Esophagus muscularis mucosa (tissue), 4 donors: ENCODE measurements around the gene SMIM31. TPM values are rescaled to one million over a fixed set of nuclear protein-coding genes. Genes with fewer than 3 reads are reported as not detected.

ENCODE experiments used
- DNase-seq: peaks from one replicate; pipeline ENCODE4 v3.0.0-alpha.2; 2017; ENCODE audit errors: extremely low spot score
- H3K27ac ChIP-seq, 4 donors: fragments of 200-600 bp; sonication (generic); replicated peaks in 1 of 4; 1 replicate in 3 of 4; 2 replicates in 1 of 4; pipeline ENCODE4 v1.5.1; 2016 to 2019; ENCODE audit warnings: mild to moderate bottlenecking in 1 of 4
- H3K27me3 ChIP-seq, 4 donors: fragments of 200-600 bp; sonication (generic); one replicate each; pipeline versions ENCODE4 v1.5.1 to v1.6.0; 2016 to 2019
- H3K36me3 ChIP-seq, 4 donors: fragments of 200-600 bp; sonication (generic); one replicate each; pipeline ENCODE4 v1.5.1; 2016 to 2019
- H3K4me1 ChIP-seq, 4 donors: fragments of 200-600 bp; sonication (generic); one replicate each; pipeline ENCODE4 v1.5.1; 2016 to 2019
- H3K4me3 ChIP-seq, 4 donors: fragments of 200-600 bp; sonication (generic); 1 replicate in 2 of 4; 2 replicates in 2 of 4; pipeline ENCODE4 v1.5.1; 2016 to 2019; ENCODE audit warnings: mild to moderate bottlenecking in 4 of 4, moderate library complexity in 1 of 4
- H3K9me3 ChIP-seq, 4 donors: fragments of 200-600 bp; sonication (generic); 1 replicate in 3 of 4; 2 replicates in 1 of 4; pipeline ENCODE4 v1.5.1; 2016 to 2019
- EP300 ChIP-seq: sonication (generic); formaldehyde crosslinking; IDR thresholded peaks from one replicate; pipeline ENCODE4 v1.6.1; 2017; ENCODE audit warnings: antibody characterized with exemption
- POLR2A ChIP-seq: fragments of 450-650 bp; IDR thresholded peaks from one replicate; pipeline ENCODE4 v1.6.1; 2017; ENCODE audit warnings: antibody characterized with exemption, moderate library complexity, mild to moderate bottlenecking, low read depth
- POLR2AphosphoS5 ChIP-seq, 2 donors: sonication (generic); formaldehyde crosslinking; IDR thresholded peaks; one replicate each; pipeline ENCODE4 v1.6.1; 2017; ENCODE audit warnings: antibody characterized with exemption in 2 of 2
- WGBS: methylation state at CpG from one replicate; pipeline ENCODE4 v1.1.5; 2018; 5-methylcytosine and 5-hydroxymethylcytosine counted together
- intact Hi-C: fragments of 100-400 bp; cut with DNase I; formaldehyde crosslinking; loops from one replicate; pipeline ENCODE4 v1.15.1; 2023
- total RNA-seq, 4 donors: library from RNA; depleted of rRNA; stranded (reverse); fragments of >200 nt; gene quantifications; one replicate each; pipeline versions ENCODE4 v1.1.0 to v1.2.1, GENCODE V29; 2016
- TF ChIP-seq, protein P1 (sequence below), 3 experiments: fragments of 200-600 bp in 2 of 3; fragments of 450-650 bp in 1 of 3; sonication (generic) in 2 of 3; IDR thresholded peaks; one replicate each; pipeline ENCODE4 v1.5.1; 2017 to 2019; ENCODE audit warnings: antibody characterized with exemption in 3 of 3, mild to moderate bottlenecking in 2 of 3, moderate library complexity in 1 of 3

The SMIM31 gene
- total RNA-seq: not detected

DNA sequence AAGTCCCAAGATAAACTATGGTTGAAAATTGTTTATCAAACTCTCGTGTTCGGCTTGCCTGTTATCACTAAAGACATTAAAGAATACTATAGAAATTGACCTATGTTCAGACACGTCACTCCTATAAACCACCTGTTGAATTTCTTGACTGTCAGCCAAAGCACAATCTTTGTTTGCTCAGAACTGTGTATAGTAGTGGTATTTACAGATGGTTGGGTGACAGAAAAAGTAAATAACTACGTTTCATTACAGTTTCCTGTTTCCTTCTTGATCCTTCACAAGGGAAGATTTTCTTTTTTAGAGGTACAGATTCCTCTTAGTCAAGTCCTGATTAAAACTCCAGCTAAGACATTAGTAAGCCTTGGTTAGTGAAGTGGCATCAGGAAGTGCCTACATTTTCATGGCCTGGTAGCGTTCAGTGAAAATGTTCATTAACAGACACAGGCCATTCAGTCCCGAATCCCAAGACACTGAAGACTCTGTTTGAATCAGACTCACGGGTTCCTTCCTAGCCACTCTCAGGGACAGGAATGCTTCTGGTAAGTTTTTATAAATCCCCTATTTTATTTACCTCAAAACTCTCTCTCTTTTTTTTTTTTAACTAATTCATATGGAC is at the start of gene SMIM31:
Gene SMIM31 (plus strand): TSS at position 259 of the 616 bp plus-strand sequence. CDS start 16,313 bp downstream, outside the sequence.
- H3K36me3 ChIP-seq: no peaks in the 10 kb centered on the region
- TF ChIP-seq, protein P1, sequence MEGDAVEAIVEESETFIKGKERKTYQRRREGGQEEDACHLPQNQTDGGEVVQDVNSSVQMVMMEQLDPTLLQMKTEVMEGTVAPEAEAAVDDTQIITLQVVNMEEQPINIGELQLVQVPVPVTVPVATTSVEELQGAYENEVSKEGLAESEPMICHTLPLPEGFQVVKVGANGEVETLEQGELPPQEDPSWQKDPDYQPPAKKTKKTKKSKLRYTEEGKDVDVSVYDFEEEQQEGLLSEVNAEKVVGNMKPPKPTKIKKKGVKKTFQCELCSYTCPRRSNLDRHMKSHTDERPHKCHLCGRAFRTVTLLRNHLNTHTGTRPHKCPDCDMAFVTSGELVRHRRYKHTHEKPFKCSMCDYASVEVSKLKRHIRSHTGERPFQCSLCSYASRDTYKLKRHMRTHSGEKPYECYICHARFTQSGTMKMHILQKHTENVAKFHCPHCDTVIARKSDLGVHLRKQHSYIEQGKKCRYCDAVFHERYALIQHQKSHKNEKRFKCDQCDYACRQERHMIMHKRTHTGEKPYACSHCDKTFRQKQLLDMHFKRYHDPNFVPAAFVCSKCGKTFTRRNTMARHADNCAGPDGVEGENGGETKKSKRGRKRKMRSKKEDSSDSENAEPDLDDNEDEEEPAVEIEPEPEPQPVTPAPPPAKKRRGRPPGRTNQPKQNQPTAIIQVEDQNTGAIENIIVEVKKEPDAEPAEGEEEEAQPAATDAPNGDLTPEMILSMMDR (IDR thresholded peaks at IDR 0.05): no peak
- no peak for TF ChIP-seq EP300
- no peak for TF ChIP-seq POLR2A
- no peak for TF ChIP-seq POLR2AphosphoS5 (IDR thresholded peaks at IDR 0.05)
- H3K4me3 ChIP-seq: no peak within 1 kb of the TSS
- no peak for DNase-seq
- 36% methylated on average over 7 of the region's 7 CpGs for WGBS
- H3K27ac ChIP-seq: no peak within 1 kb of the TSS
- H3K9me3 ChIP-seq: peaks cover 0 to 7% (median 0%) of the 10 kb centered on the region in 4 donors
- no peaks in the 10 kb centered on the region for H3K4me1 ChIP-seq
- intact Hi-C loops: no loop called here
- H3K27me3 ChIP-seq: no peaks in the 10 kb centered on the region

DNA sequence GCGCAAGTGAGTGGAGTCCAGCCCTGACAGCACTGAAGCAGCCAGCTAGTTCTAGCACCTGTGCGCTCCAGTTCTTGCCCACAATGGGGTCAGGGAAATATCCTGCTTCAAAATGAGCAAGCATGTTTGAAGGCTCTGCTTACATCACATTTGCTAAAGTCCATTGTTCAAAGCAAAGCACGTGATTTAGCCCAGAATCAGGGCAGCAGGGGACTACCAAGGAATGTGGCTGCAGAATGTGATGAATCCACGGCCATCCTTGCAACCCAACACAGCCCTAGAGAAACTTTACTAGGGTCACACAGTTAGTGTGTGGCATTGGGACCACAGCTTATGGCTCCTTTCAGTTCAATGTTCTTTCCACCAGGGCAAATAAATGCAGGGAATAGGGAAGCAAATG is 47.3 kb upstream of the SMIM31 start:
- 76% methylated on average over 4 of the region's 4 CpGs for WGBS
- no peak overlapping the region for H3K27ac ChIP-seq
- H3K4me3 ChIP-seq: no peak overlapping the region
- no peaks in the 10 kb centered on the region for H3K27me3 ChIP-seq
- DNase-seq: no peak
- intact Hi-C loops: no loop called here
- TF ChIP-seq, protein P1 (IDR thresholded peaks at IDR 0.05): no peak
- TF ChIP-seq POLR2A (no peak), EP300 (no peak)
- no peaks in the 10 kb centered on the region for H3K4me1 ChIP-seq
- no peaks in the 10 kb centered on the region for H3K9me3 ChIP-seq
- H3K36me3 ChIP-seq: no peaks in the 10 kb centered on the region

DNA sequence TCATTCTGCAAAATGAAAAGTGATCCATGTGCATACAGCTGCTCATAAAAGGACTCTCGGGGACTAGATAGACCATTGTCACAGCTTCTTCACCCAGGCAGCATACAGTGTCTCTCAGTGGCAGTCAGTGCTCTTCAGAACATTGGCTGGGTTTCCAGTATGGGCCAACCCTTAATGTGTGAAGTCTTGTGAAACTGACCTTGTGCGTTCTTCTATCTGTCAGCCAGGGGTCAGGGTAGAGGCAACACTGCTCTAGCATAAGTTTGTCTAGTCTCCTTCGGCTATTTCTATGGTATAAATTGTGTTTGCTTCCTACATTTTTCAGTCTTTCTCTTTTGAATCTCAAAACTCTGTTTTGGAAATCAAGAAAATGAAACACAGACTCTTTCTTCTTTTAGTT is 37.0 kb upstream of the SMIM31 start:
- intact Hi-C loops: no loop called here
- Histone ChIP-seq H3K27ac (no peak overlapping the region), H3K4me1 (no peaks in the 10 kb centered on the region), H3K4me3 (no peak overlapping the region), H3K9me3 (peaks cover 0 to 7% (median 0%) of the 10 kb centered on the region in 4 donors), H3K27me3 (no peaks in the 10 kb centered on the region), H3K36me3 (no peaks in the 10 kb centered on the region)
- 84% methylated on average over 3 of the region's 3 CpGs for WGBS
- TF ChIP-seq, protein P1 (IDR thresholded peaks at IDR 0.05): no peak
- no peak for TF ChIP-seq POLR2AphosphoS5 (IDR thresholded peaks at IDR 0.05)
- TF ChIP-seq EP300: no peak
- no peak for TF ChIP-seq POLR2A
- DNase-seq: no peak

DNA sequence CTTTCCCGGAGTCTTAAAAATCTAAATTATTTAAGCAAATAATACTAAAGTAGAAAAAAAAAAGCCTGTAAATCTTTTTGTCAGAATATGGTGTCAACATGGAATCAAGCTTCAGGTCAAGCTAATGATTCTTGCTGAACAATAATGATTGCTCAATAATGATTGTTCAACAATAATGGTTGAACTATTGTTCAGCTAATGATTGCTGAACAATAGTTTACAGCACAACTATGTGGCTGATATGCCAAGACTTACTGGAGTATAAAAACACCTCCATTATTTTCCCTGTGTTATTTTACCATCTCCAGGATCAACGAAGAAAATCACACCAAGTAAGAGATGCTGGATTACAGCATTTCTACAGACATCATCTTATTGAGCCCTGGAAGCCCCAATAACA is 35.1 kb upstream of the SMIM31 start:
- no peaks in the 10 kb centered on the region for H3K9me3 ChIP-seq

More for the DNA sequence above, 35.1 kb upstream of the SMIM31 start:
- no peaks in the 10 kb centered on the region for H3K4me1 ChIP-seq
- TF ChIP-seq POLR2A (no peak), POLR2AphosphoS5 (IDR thresholded peaks at IDR 0.05) (no peak)
- TF ChIP-seq, protein P1 (IDR thresholded peaks at IDR 0.05): no peak
- no peaks in the 10 kb centered on the region for H3K27me3 ChIP-seq
- H3K27ac ChIP-seq: no peak overlapping the region
- H3K36me3 ChIP-seq: no peaks in the 10 kb centered on the region
- intact Hi-C loops: no loop called here
- 95% methylated on average over 2 of the region's 2 CpGs for WGBS
- H3K4me3 ChIP-seq: no peak overlapping the region
- no peak for DNase-seq
